Measurements from ENCODE around the gene METTL26. TPM values are rescaled to one million over a fixed set of nuclear protein-coding genes. Genes with fewer than 3 reads are reported as not detected.
A peak's percentile ranks its signal among the peaks of the same experiment; 100 is the strongest.

The METTL26 gene
- total RNA-seq, 1 experiment from 2014 or later: 115 TPM

- TF ChIP-seq MAX (CRISPR knock-in tag; IDR thresholded peaks at IDR 0.05) (peak; percentile 17; the same call in 1 of the 2 replicates), OVOL2 (CRISPR knock-in tag; IDR thresholded peaks at IDR 0.05; ENCODE audit: borderline replicate concordance) (no peak), AR (CRISPR knock-in tag; IDR thresholded peaks at IDR 0.05) (no peak), ESRRA (CRISPR knock-in tag; IDR thresholded peaks at IDR 0.05; ENCODE audit: borderline replicate concordance) (no peak), RELA (CRISPR knock-in tag; IDR thresholded peaks at IDR 0.05; ENCODE audit: borderline replicate concordance) (no peak), SOX15 (CRISPR knock-in tag; IDR thresholded peaks at IDR 0.05) (no peak), PRDM15 (CRISPR knock-in tag; IDR thresholded peaks at IDR 0.05) (no peak)
- Mint-ChIP-seq H3K27me3 (ENCODE audit: low read depth) (no peaks in the 10 kb centered on the region), H3K36me3 (peaks cover 3% of the 10 kb centered on the region; the same call in 1 of the 2 replicates), H3K4me1 (peaks cover 29% of the 10 kb centered on the region), H3K9me3 (no peaks in the 10 kb centered on the region), H3K27ac (no peak overlapping the region), H3K4me3 (no peak overlapping the region)
- DNase-seq (ENCODE audit: low spot score) (no peak), ATAC-seq (no peak)
- ChIA-PET CTCF (interaction anchor here (1.0 to 2.2 kb wide), 2 partner anchors 21 to 45 kb away, joined by 4 to 8 read pairs; partner anchors contain the start of gene WDR90), POLR2A (no interaction called here)
Measured at GRCh38 chr16:627454-628239, 8.5 kb downstream of the METTL26 start.

GRCh38 chr16:626787-627453 is 9.2 kb downstream of the METTL26 start:
- no peaks in the 10 kb centered on the region for H3K9me3 Mint-ChIP-seq
- peaks cover 37% of the 10 kb centered on the region for H3K4me1 Mint-ChIP-seq
- DNase-seq (ENCODE audit: low spot score) (no peak), ATAC-seq (no peak)
- peaks cover 3% of the 10 kb centered on the region; the same call in 1 of the 2 replicates for H3K36me3 Mint-ChIP-seq
- POLR2A ChIA-PET: no interaction called here
- TF ChIP-seq RORB (CRISPR knock-in tag; IDR thresholded peaks at IDR 0.05) (no peak), ZNF512 (CRISPR knock-in tag; IDR thresholded peaks at IDR 0.05; ENCODE audit: borderline replicate concordance) (no peak), EMX1 (CRISPR knock-in tag; IDR thresholded peaks at IDR 0.05) (no peak), FOXP1 (CRISPR knock-in tag; IDR thresholded peaks at IDR 0.05; ENCODE audit: borderline replicate concordance) (no peak), E2F1 (CRISPR knock-in tag; IDR thresholded peaks at IDR 0.05) (no peak), NFE2L1 (CRISPR knock-in tag; IDR thresholded peaks at IDR 0.05) (no peak), ZNF219 (CRISPR knock-in tag; IDR thresholded peaks at IDR 0.05; ENCODE audit: borderline replicate concordance) (no peak), USF2 (CRISPR knock-in tag; IDR thresholded peaks at IDR 0.05) (no peak), TP53 (CRISPR knock-in tag; IDR thresholded peaks at IDR 0.05) (no peak), USF1 (CRISPR knock-in tag; IDR thresholded peaks at IDR 0.05) (no peak), ZNF317 (CRISPR knock-in tag; IDR thresholded peaks at IDR 0.05; ENCODE audit: borderline replicate concordance, low read depth) (no peak)
- no peaks in the 10 kb centered on the region for H3K27me3 Mint-ChIP-seq (ENCODE audit: low read depth)
- H3K27ac Mint-ChIP-seq: no peak overlapping the region
- CTCF ChIA-PET: interaction anchor here (2.2 kb wide), 1 partner anchor 22 kb away, joined by 8 read pairs; the partner anchor contains the start of gene WDR90
- no peak overlapping the region for H3K4me3 Mint-ChIP-seq

All from WTC11 (cell line).